HepG2 (cell line): ENCODE data around the gene IPCEF1.

ENCODE experiments used
- EZH2 ChIP-seq: conservative IDR thresholded peaks from 2 replicates; pipeline ENCODE4 v1.6.1; 2012; ENCODE audit warnings: mild to moderate bottlenecking, low read depth, low read length, moderate library complexity
- NR3C1 ChIP-seq: sonication (generic); formaldehyde crosslinking; IDR thresholded peaks from 2 replicates; pipeline ENCODE4 v1.4.0; 2020; ENCODE audit warnings: missing genetic modification reagents
- PITX1 ChIP-seq: sonication (generic); formaldehyde crosslinking; IDR thresholded peaks from 2 replicates; pipeline ENCODE4 v1.5.1; 2020; ENCODE audit warnings: mild to moderate bottlenecking, missing genetic modification reagents
- TCF12 ChIP-seq, 2 experiments: fragments of 450-650 bp in 1 of 2; sonication (generic) in 1 of 2; formaldehyde crosslinking in 1 of 2; IDR thresholded peaks; 2 replicates each; pipeline versions ENCODE4 v1.6.1 to v1.8.0; 2017 to 2022; ENCODE audit warnings: antibody characterized with exemption in 1 of 2, mild to moderate bottlenecking in 1 of 2, missing genetic modification reagents in 1 of 2, moderate library complexity in 1 of 2
- ZNF30 ChIP-seq: sonication (generic); formaldehyde crosslinking; IDR thresholded peaks from 2 replicates; pipeline ENCODE4 v1.5.0; 2020; ENCODE audit warnings: mild to moderate bottlenecking, missing genetic modification reagents
- TF ChIP-seq, protein P1 (sequence below): sonication (generic); formaldehyde crosslinking; IDR thresholded peaks from 2 replicates; pipeline ENCODE4 v1.4.0; 2020; ENCODE audit warnings: missing genetic modification reagents

- no peak for TF ChIP-seq TCF12 (IDR thresholded peaks at IDR 0.05)
- no peak for TF ChIP-seq TCF12 (CRISPR knock-in tag; IDR thresholded peaks at IDR 0.05)
- no peak for TF ChIP-seq PITX1 (CRISPR knock-in tag)
- TF ChIP-seq ZNF30 = no peak
- no peak for TF ChIP-seq EZH2
- TF ChIP-seq NR3C1 (CRISPR knock-in tag) = no peak
- TF ChIP-seq, protein P1, sequence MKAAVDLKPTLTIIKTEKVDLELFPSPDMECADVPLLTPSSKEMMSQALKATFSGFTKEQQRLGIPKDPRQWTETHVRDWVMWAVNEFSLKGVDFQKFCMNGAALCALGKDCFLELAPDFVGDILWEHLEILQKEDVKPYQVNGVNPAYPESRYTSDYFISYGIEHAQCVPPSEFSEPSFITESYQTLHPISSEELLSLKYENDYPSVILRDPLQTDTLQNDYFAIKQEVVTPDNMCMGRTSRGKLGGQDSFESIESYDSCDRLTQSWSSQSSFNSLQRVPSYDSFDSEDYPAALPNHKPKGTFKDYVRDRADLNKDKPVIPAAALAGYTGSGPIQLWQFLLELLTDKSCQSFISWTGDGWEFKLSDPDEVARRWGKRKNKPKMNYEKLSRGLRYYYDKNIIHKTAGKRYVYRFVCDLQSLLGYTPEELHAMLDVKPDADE (CRISPR knock-in tag) = no peak
Observed at GRCh38 chr6:154343473-154344308, 12.9 kb downstream of the IPCEF1 start.
